ENCODE results near the gene DMTF1.
"Not testable (repeated sequence)": the region's sequence is repeated elsewhere in the genome, so short reads cannot be mapped to it uniquely, and the experiment has no call there.

The DMTF1 gene

GRCh38 chr7:87217983-87218653 is 65.9 kb downstream of the DMTF1 start:
- H3K27ac Mint-ChIP-seq = peak overlapping the region; percentile 97
- H3K4me3 Mint-ChIP-seq = peak overlapping the region; percentile 97
- peaks cover 45% of the 10 kb centered on the region for H3K36me3 Mint-ChIP-seq (ENCODE audit: low read depth)
- peaks cover 60% of the 10 kb centered on the region for H3K4me1 Mint-ChIP-seq (ENCODE audit: low read depth)
- no peaks in the 10 kb centered on the region for H3K27me3 Mint-ChIP-seq
- no peaks in the 10 kb centered on the region for H3K9me3 Mint-ChIP-seq

- peaks cover 39% of the 10 kb centered on the region for H3K36me3 Mint-ChIP-seq (ENCODE audit: low read depth)
These were observed 66.7 kb downstream of the DMTF1 start for GRCh38 chr7:87218796-87219544.

GRCh38 chr7:87219545-87220025 is 67.3 kb downstream of the DMTF1 start, which contains the start of gene TMEM243:
TSS of gene TMEM243 (minus strand) at chr7:87219732. CDS start at chr7:87219503, 229 bp downstream.
- Mint-ChIP-seq H3K27ac (peak within 1 kb of the TSS; percentile 97), H3K36me3 (ENCODE audit: low read depth) (peaks cover 33% of the 10 kb centered on the region), H3K4me1 (ENCODE audit: low read depth) (peaks cover 45% of the 10 kb centered on the region), H3K27me3 (no peaks in the 10 kb centered on the region), H3K9me3 (no peaks in the 10 kb centered on the region), H3K4me3 (peak within 1 kb of the TSS; percentile 97)

More at GRCh38 chr7:87218796-87219544, 66.7 kb downstream of the DMTF1 start:
- Mint-ChIP-seq H3K4me1 (ENCODE audit: low read depth) (peaks cover 51% of the 10 kb centered on the region), H3K4me3 (peak overlapping the region; percentile 97), H3K27me3 (no peaks in the 10 kb centered on the region), H3K9me3 (no peaks in the 10 kb centered on the region), H3K27ac (peak overlapping the region; percentile 97)

- Mint-ChIP-seq H3K27ac (peak overlapping the region; percentile 97), H3K27me3 (no peaks in the 10 kb centered on the region), H3K36me3 (ENCODE audit: low read depth) (peaks cover 29% of the 10 kb centered on the region), H3K4me1 (ENCODE audit: low read depth) (peaks cover 39% of the 10 kb centered on the region), H3K9me3 (no peaks in the 10 kb centered on the region), H3K4me3 (peak overlapping the region; percentile 97)
These were observed 67.9 kb downstream of the DMTF1 start for GRCh38 chr7:87220026-87220733.

- H3K4me1 Mint-ChIP-seq (ENCODE audit: low read depth) = peaks cover 36% of the 10 kb centered on the region
- peak overlapping the region; percentile 97 for H3K4me3 Mint-ChIP-seq
- H3K36me3 Mint-ChIP-seq (ENCODE audit: low read depth) = peaks cover 25% of the 10 kb centered on the region
- H3K9me3 Mint-ChIP-seq = no peaks in the 10 kb centered on the region
- peak overlapping the region; percentile 97 for H3K27ac Mint-ChIP-seq
- H3K27me3 Mint-ChIP-seq = no peaks in the 10 kb centered on the region
These were observed 68.5 kb downstream of the DMTF1 start for GRCh38 chr7:87220734-87221215.

- Mint-ChIP-seq H3K27ac (no peak overlapping the region), H3K4me1 (ENCODE audit: low read depth) (peaks cover 21% of the 10 kb centered on the region), H3K9me3 (no peaks in the 10 kb centered on the region), H3K27me3 (no peaks in the 10 kb centered on the region), H3K4me3 (no peak overlapping the region), H3K36me3 (ENCODE audit: low read depth) (peaks cover 14% of the 10 kb centered on the region)
These were observed 71.4 kb downstream of the DMTF1 start for GRCh38 chr7:87223666-87224065.

GRCh38 chr7:87225696-87226095 is 73.4 kb downstream of the DMTF1 start:
- H3K36me3 Mint-ChIP-seq (ENCODE audit: low read depth) = no peaks in the 10 kb centered on the region
- H3K4me3 Mint-ChIP-seq = no peak overlapping the region
- no peaks in the 10 kb centered on the region for H3K27me3 Mint-ChIP-seq
- H3K4me1 Mint-ChIP-seq (ENCODE audit: low read depth) = peaks cover 17% of the 10 kb centered on the region
- H3K9me3 Mint-ChIP-seq = no peaks in the 10 kb centered on the region
- no peak overlapping the region for H3K27ac Mint-ChIP-seq

GRCh38 chr7:87226495-87226894 is 74.2 kb downstream of the DMTF1 start:
- no peaks in the 10 kb centered on the region for H3K9me3 Mint-ChIP-seq
- no peak overlapping the region for H3K4me3 Mint-ChIP-seq
- H3K36me3 Mint-ChIP-seq (ENCODE audit: low read depth) = no peaks in the 10 kb centered on the region
- H3K27ac Mint-ChIP-seq = no peak overlapping the region
- H3K27me3 Mint-ChIP-seq = no peaks in the 10 kb centered on the region
- peaks cover 13% of the 10 kb centered on the region for H3K4me1 Mint-ChIP-seq (ENCODE audit: low read depth)

- peaks cover 6% of the 10 kb centered on the region for H3K4me1 Mint-ChIP-seq (ENCODE audit: low read depth)
- H3K9me3 Mint-ChIP-seq = no peaks in the 10 kb centered on the region
- H3K36me3 Mint-ChIP-seq (ENCODE audit: low read depth) = no peaks in the 10 kb centered on the region
- no peak overlapping the region for H3K27ac Mint-ChIP-seq
- H3K27me3 Mint-ChIP-seq = no peaks in the 10 kb centered on the region
- no peak overlapping the region for H3K4me3 Mint-ChIP-seq
These were observed 79.0 kb downstream of the DMTF1 start for GRCh38 chr7:87231258-87231657.

- Mint-ChIP-seq H3K27ac (no peak overlapping the region), H3K4me1 (ENCODE audit: low read depth) (peaks cover 2% of the 10 kb centered on the region), H3K36me3 (ENCODE audit: low read depth) (no peaks in the 10 kb centered on the region), H3K4me3 (no peak overlapping the region), H3K27me3 (no peaks in the 10 kb centered on the region), H3K9me3 (no peaks in the 10 kb centered on the region)
These were observed 79.5 kb downstream of the DMTF1 start for GRCh38 chr7:87231711-87232110.

GRCh38 chr7:87234949-87235348 is 82.7 kb downstream of the DMTF1 start:
- Mint-ChIP-seq H3K9me3 (no peaks in the 10 kb centered on the region), H3K4me1 (ENCODE audit: low read depth) (peaks cover 3% of the 10 kb centered on the region), H3K36me3 (ENCODE audit: low read depth) (no peaks in the 10 kb centered on the region), H3K4me3 (no peak overlapping the region), H3K27me3 (peaks cover 4% of the 10 kb centered on the region), H3K27ac (no peak overlapping the region)

- not testable (repeated sequence) for H3K27ac Mint-ChIP-seq; H3K36me3 Mint-ChIP-seq (ENCODE audit: low read depth); H3K4me1 Mint-ChIP-seq (ENCODE audit: low read depth); H3K9me3 Mint-ChIP-seq; H3K4me3 Mint-ChIP-seq; H3K27me3 Mint-ChIP-seq
These were observed 86.3 kb downstream of the DMTF1 start for GRCh38 chr7:87238464-87239051.

- not testable (repeated sequence) for H3K4me1 Mint-ChIP-seq (ENCODE audit: low read depth)
These were observed 93.4 kb downstream of the DMTF1 start for GRCh38 chr7:87245671-87246070.

More at GRCh38 chr7:87245671-87246070, 93.4 kb downstream of the DMTF1 start:
- not testable (repeated sequence) for H3K27ac Mint-ChIP-seq; H3K36me3 Mint-ChIP-seq (ENCODE audit: low read depth); H3K4me3 Mint-ChIP-seq; H3K27me3 Mint-ChIP-seq
- H3K9me3 Mint-ChIP-seq = peaks cover 26% of the 10 kb centered on the region
